ENCODE measurements around the gene LPP.

LPP gene

GRCh38 chr3:188278717-188279324, 124.9 kb downstream of the LPP start:
- DNase-seq: no peak

- DNase-seq: no peak
Observed at GRCh38 chr3:188279502-188280335, 125.8 kb downstream of the LPP start.

GRCh38 chr3:188280627-188281026, 126.7 kb downstream of the LPP start:
- DNase-seq: no peak

- no peak for DNase-seq
Observed at GRCh38 chr3:188282871-188283270, 128.9 kb downstream of the LPP start.

- DNase-seq: no peak
Observed at GRCh38 chr3:188283347-188283746, 129.4 kb downstream of the LPP start.

- peak; percentile 61 to 63 for DNase-seq
Observed at GRCh38 chr3:188284455-188285212, 130.7 kb downstream of the LPP start.

- no peak for DNase-seq
Observed at GRCh38 chr3:188286087-188286513, 132.1 kb downstream of the LPP start.

- no peak for DNase-seq
Observed at GRCh38 chr3:188287339-188287738, 133.4 kb downstream of the LPP start.

- no peak for DNase-seq
Observed at GRCh38 chr3:188287762-188288505, 134.0 kb downstream of the LPP start.

GRCh38 chr3:188292251-188292650, 138.3 kb downstream of the LPP start:
- no peak for DNase-seq

GRCh38 chr3:188292827-188293226, 138.9 kb downstream of the LPP start:
- DNase-seq: no peak

GRCh38 chr3:188294113-188294512, 140.2 kb downstream of the LPP start:
- DNase-seq: no peak

GRCh38 chr3:188294823-188295487, 141.0 kb downstream of the LPP start:
- no peak for DNase-seq

- no peak for DNase-seq
Observed at GRCh38 chr3:188295876-188296275, 141.9 kb downstream of the LPP start.

- no peak for DNase-seq
Observed at GRCh38 chr3:188296761-188297612, 143.0 kb downstream of the LPP start.

GRCh38 chr3:188298585-188298984, 144.6 kb downstream of the LPP start:
- DNase-seq: no peak

- DNase-seq: peak; percentile 45 to 50
Observed at GRCh38 chr3:188299068-188299467, 145.1 kb downstream of the LPP start.

- DNase-seq: no peak
Observed at GRCh38 chr3:188299708-188300107, 145.8 kb downstream of the LPP start.

GRCh38 chr3:188301147-188301546, 147.2 kb downstream of the LPP start:
- no peak for DNase-seq

GRCh38 chr3:188303286-188303799, 149.4 kb downstream of the LPP start:
- DNase-seq: no peak

GRCh38 chr3:188303823-188304222, 149.9 kb downstream of the LPP start:
- no peak for DNase-seq

Measured in stimulated activated CD4-positive, alpha-beta T cell treated with anti-CD3 and anti-CD28 coated beads, Interleukin-2, amount 100 ng/mL, for 24 hours (primary cell).